ENCODE results near the gene INPP5D. TPM values are rescaled to one million over a fixed set of nuclear protein-coding genes. Genes with fewer than 3 reads are reported as not detected.

The INPP5D gene
- total and polyA plus RNA-seq, 2 of the 13 experiments (the other 11 are each of a cell fraction or from before 2014, with no cell fraction given), result 16.7 to 18.0 TPM

- TF ChIP-seq ZBTB1 (CRISPR knock-in tag; IDR thresholded peaks at IDR 0.05; ENCODE audit: borderline replicate concordance), result no peak; the same call in 1 of the 2 replicates
- 0 out of 2 replicates have a peak, but pooled peaks have one; percentile 62 for TF ChIP-seq AHR (CRISPR knock-in tag; IDR thresholded peaks at IDR 0.05)
- peak; percentile 96 for TF ChIP-seq ZBTB3 (CRISPR knock-in tag; IDR thresholded peaks at IDR 0.05; ENCODE audit: borderline replicate concordance, low read depth)
- TF ChIP-seq RFX1 (IDR thresholded peaks at IDR 0.05), result no peak
- TF ChIP-seq RNF2 (conservative IDR thresholded peaks at IDR 0.05; ENCODE audit: low read depth), result peak; percentile 57; the same call in 1 of the 2 replicates
- TF ChIP-seq ZNF83 (CRISPR knock-in tag; IDR thresholded peaks at IDR 0.05; ENCODE audit: borderline replicate concordance), result no peak
- TF ChIP-seq ZNF629 (CRISPR knock-in tag; conservative IDR thresholded peaks at IDR 0.05), result peak; percentile 100
- TF ChIP-seq TOPORS (CRISPR knock-in tag; IDR thresholded peaks at IDR 0.05), result no peak
- TF ChIP-seq EEA1 (CRISPR knock-in tag; IDR thresholded peaks at IDR 0.05; ENCODE audit: borderline replicate concordance), result 0 out of 2 replicates have a peak, but pooled peaks have one; percentile 76
- TF ChIP-seq ZNF343 (CRISPR knock-in tag; IDR thresholded peaks at IDR 0.05), result no peak
- no peak for TF ChIP-seq TRIM24 (CRISPR knock-in tag; IDR thresholded peaks at IDR 0.05)
- TF ChIP-seq RXRA (CRISPR knock-in tag; IDR thresholded peaks at IDR 0.05), result peak; percentile 93
- no peak for TF ChIP-seq ZNF496 (CRISPR knock-in tag; IDR thresholded peaks at IDR 0.05; ENCODE audit: insufficient replicate concordance)
- peak; percentile 36; the same call in 1 of the 2 replicates for TF ChIP-seq GFI1 (CRISPR knock-in tag; IDR thresholded peaks at IDR 0.05; ENCODE audit: borderline replicate concordance)
- peak in 1 of 2 experiments; percentile 99; a peak in 2 of 4 replicates for TF ChIP-seq KLF16 (CRISPR knock-in tag; IDR thresholded peaks at IDR 0.05)
- peak; percentile 61; the same call in 1 of the 2 replicates for TF ChIP-seq ZNF160 (CRISPR knock-in tag; IDR thresholded peaks at IDR 0.05)
- TF ChIP-seq NFAT5 (CRISPR knock-in tag; IDR thresholded peaks at IDR 0.05), result no peak
- peak; percentile 85 for TF ChIP-seq MYC (CRISPR knock-in tag; IDR thresholded peaks at IDR 0.05; ENCODE audit: borderline replicate concordance)
- TF ChIP-seq ZNF567 (CRISPR knock-in tag; IDR thresholded peaks at IDR 0.05; ENCODE audit: borderline replicate concordance), result peak; percentile 87; the same call in 1 of the 2 replicates
- peak; percentile 86 for TF ChIP-seq KLF11 (CRISPR knock-in tag; IDR thresholded peaks at IDR 0.05)
- peak; percentile 95 for TF ChIP-seq ZNF275 (CRISPR knock-in tag; IDR thresholded peaks at IDR 0.05; ENCODE audit: borderline replicate concordance)
- peak; percentile 94 for TF ChIP-seq ZNF276 (CRISPR knock-in tag; IDR thresholded peaks at IDR 0.05; ENCODE audit: low read depth)
Measured at GRCh38 chr2:233251306-233252116, 191.4 kb downstream of the INPP5D start, which contains the start of gene ATG16L1 (continued).
